Heart left ventricle (tissue), 13 donors: Measurements from ENCODE around the gene LYZL2.

ENCODE experiments used
- POLR2A ChIP-seq, 2 donors: fragments of 450-650 bp; IDR thresholded peaks; one replicate each; pipeline ENCODE4 v1.6.1; 2017; ENCODE audit warnings: antibody characterized with exemption in 2 of 2, mild to moderate bottlenecking in 2 of 2, moderate library complexity in 2 of 2
- TF ChIP-seq, protein P1 (sequence below), 12 donors: fragments of 200-600 bp; sonication (generic) in 4 of 12; IDR thresholded peaks; one replicate each; pipeline versions ENCODE4 v1.5.0 to v1.8.0; 2018 to 2022; ENCODE audit warnings: antibody characterized with exemption in 12 of 12, mild to moderate bottlenecking in 5 of 12
- donor health status: ischemic (EF 13 %, LVEDD 7.1; RV severe dilation, severe dysfunction).
- donor health status: DM: no; HTN: yes; CAD: no.
- donor health status: DM: no; HTN: no; CAD: no.
- donor health status: ischemic (EF 25% LVEDD 6.9; RV normal size, moderate dysfunction).
- donor health status: ischemic (EF 25% LVEDD 5.7; RV mildly dilated, moderate dysfunction).
- donor health status: ischemic (EF 35%, LVEDD 5.7; RV mildly dilated, moderate dysfunction).
- donor health status: nonischemic (EF 11% LVEDD 7.7; RV severe dilation, severe dysfunction).
- donor health status: DM: yes; HTN: yes; CAD: no.
- donor health status: PGD.
- donor health status: ischemic (EF 29% LVEDD 5.4; RV normal size, mild dysfunction).
- donor health status: nonischemic (EF 23%, LVEDD 6.1; RV moderate dilation, normal function).

- TF ChIP-seq, protein P1, sequence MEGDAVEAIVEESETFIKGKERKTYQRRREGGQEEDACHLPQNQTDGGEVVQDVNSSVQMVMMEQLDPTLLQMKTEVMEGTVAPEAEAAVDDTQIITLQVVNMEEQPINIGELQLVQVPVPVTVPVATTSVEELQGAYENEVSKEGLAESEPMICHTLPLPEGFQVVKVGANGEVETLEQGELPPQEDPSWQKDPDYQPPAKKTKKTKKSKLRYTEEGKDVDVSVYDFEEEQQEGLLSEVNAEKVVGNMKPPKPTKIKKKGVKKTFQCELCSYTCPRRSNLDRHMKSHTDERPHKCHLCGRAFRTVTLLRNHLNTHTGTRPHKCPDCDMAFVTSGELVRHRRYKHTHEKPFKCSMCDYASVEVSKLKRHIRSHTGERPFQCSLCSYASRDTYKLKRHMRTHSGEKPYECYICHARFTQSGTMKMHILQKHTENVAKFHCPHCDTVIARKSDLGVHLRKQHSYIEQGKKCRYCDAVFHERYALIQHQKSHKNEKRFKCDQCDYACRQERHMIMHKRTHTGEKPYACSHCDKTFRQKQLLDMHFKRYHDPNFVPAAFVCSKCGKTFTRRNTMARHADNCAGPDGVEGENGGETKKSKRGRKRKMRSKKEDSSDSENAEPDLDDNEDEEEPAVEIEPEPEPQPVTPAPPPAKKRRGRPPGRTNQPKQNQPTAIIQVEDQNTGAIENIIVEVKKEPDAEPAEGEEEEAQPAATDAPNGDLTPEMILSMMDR (IDR thresholded peaks at IDR 0.05): no peak
- TF ChIP-seq POLR2A (IDR thresholded peaks at IDR 0.05): no peak
These were observed 55.7 kb downstream of the LYZL2 start for GRCh38 chr10:30573721-30574431.
